H7 (cell line): ENCODE data around the gene ITLN2. TPM values are rescaled to one million over a fixed set of nuclear protein-coding genes. Genes with fewer than 3 reads are reported as not detected.
"Not testable (repeated sequence)": the region's sequence is repeated elsewhere in the genome, so short reads cannot be mapped to it uniquely, and the experiment has no call there.

Experiments
- DNase-seq: peaks from one replicate; pipeline ENCODE4 v3.0.0; 2012
- H3K27me3 ChIP-seq: 2 replicates; pipeline ENCODE4 v1.6.0; 2011; ENCODE audit warnings: mild to moderate bottlenecking, low read length; ENCODE audit not compliant: control insufficient read depth, insufficient read depth
- H3K36me3 ChIP-seq: replicated peaks from 2 replicates; pipeline ENCODE4 v1.5.1; 2011; ENCODE audit warnings: low read length; ENCODE audit not compliant: control insufficient read depth, insufficient read depth
- H3K4me3 ChIP-seq: 2 replicates; pipeline ENCODE4 v1.5.1; 2011; ENCODE audit warnings: low read depth, mild to moderate bottlenecking, control low read depth, low read length, moderate library complexity; ENCODE audit not compliant: insufficient read depth
- total RNA-seq: library from RNA; depleted of rRNA; stranded (reverse); fragments of >200 nt; shearing (Covaris generic); gene quantifications from 2 replicates; pipeline ENCODE4 v1.2.3, GENCODE V29; 2014; rRNA removed

Gene ITLN2
- total RNA-seq, 1 experiment from 2014 or later: 5.2 TPM

- H3K4me3 ChIP-seq: no peak overlapping the region
- DNase-seq: no peak
Observed at GRCh38 chr1:160904783-160905616, 49.6 kb downstream of the ITLN2 start.

DNA sequence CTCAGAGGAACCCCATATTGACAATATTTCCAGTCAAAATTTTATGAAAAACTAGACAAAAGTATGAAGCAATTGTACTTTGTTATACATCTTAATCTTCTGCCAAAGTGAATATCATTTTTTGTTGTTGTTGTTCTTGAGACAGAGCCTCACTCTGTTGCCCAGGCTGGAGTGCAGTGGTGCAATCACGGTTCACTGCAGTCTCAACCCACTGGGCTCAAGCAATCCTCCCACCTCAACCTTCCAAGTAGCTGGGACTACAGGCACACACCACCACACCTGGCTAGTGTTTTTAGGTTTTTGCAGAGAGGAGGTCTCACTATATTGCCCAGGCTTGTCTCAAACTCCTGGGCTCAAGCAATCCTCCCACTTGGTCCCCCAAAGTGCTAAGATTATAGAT, 52.4 kb downstream of the ITLN2 start:
- H3K4me3 ChIP-seq, H3K36me3 ChIP-seq, DNase-seq, H3K27me3 ChIP-seq: not testable (repeated sequence)

More at GRCh38 chr1:160904783-160905616, 49.6 kb downstream of the ITLN2 start:
- Histone ChIP-seq H3K27me3 (no peaks in the 10 kb centered on the region), H3K36me3 (no peaks in the 10 kb centered on the region)

- DNase-seq: no peak
- Histone ChIP-seq H3K4me3 (no peak overlapping the region), H3K27me3 (no peaks in the 10 kb centered on the region), H3K36me3 (no peaks in the 10 kb centered on the region)
Observed at GRCh38 chr1:160901768-160902167, 52.8 kb downstream of the ITLN2 start.

DNA sequence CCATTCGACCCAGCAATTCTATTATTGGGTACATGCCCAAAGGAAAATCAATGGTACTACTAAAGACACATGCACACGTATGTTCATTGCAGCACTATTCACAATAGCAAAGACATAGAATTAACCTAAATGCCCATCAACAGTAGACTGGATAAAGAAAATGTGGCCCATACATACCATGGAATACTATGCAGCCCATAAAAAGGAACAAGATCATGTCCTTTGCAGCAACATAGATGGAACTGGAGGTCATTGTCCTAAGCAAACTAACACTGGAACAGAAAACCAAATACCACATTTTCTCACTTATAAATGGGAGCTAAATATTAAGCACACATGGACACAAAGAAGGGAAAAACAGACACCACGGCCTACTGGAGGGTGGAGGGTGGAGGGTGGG, 53.9 kb downstream of the ITLN2 start:
- not testable (repeated sequence) for H3K27me3 ChIP-seq, DNase-seq, H3K4me3 ChIP-seq, H3K36me3 ChIP-seq

Other genes starting within 250 kb of the ITLN2 start
- gene CD48, start 243.0 kb downstream of the ITLN2 start, total RNA-seq: 0.74 and 2.2 TPM in 2 replicates
- 0.24 TPM in 1 of 2 replicates, not detected in the other for gene SLAMF7, start 215.6 kb downstream of the ITLN2 start, total RNA-seq
- gene LY9, start 158.6 kb downstream of the ITLN2 start, total RNA-seq: 0.24 TPM in 1 of 2 replicates, not detected in the other
- gene CD244, start 91.9 kb downstream of the ITLN2 start, total RNA-seq: not detected in 2 replicates
- not detected in 2 replicates for gene ITLN1, start 69.6 kb downstream of the ITLN2 start, total RNA-seq
- gene F11R, start 66.3 kb upstream of the ITLN2 start, total RNA-seq: 211 and 255 TPM in 2 replicates
- 91.3 and 114 TPM in 2 replicates for gene TSTD1, start 84.2 kb upstream of the ITLN2 start, total RNA-seq
- gene USF1, start 91.2 kb upstream of the ITLN2 start, total RNA-seq: 169 and 176 TPM in 2 replicates
- gene ARHGAP30, start 115.1 kb upstream of the ITLN2 start, total RNA-seq: 0.11 TPM in 1 of 2 replicates, not detected in the other
- not detected in 2 replicates for gene NECTIN4, start 134.7 kb upstream of the ITLN2 start, total RNA-seq
- gene KLHDC9, start 143.6 kb upstream of the ITLN2 start, total RNA-seq: 21.9 and 23.2 TPM in 2 replicates
- gene PFDN2, start 163.2 kb upstream of the ITLN2 start, total RNA-seq: 46.8 and 60.6 TPM in 2 replicates
- 75.9 and 81.5 TPM in 2 replicates for gene NIT1, start 163.3 kb upstream of the ITLN2 start, total RNA-seq
- gene DEDD, start 177.9 kb upstream of the ITLN2 start, total RNA-seq: 52.8 and 63.6 TPM in 2 replicates
- gene UFC1, start 199.2 kb upstream of the ITLN2 start, total RNA-seq: 81.9 and 86.1 TPM in 2 replicates
- 10.7 and 12.0 TPM in 2 replicates for gene USP21, start 204.7 kb upstream of the ITLN2 start, total RNA-seq
- 57.3 and 64.7 TPM in 2 replicates for gene PPOX, start 211.6 kb upstream of the ITLN2 start, total RNA-seq
- gene B4GALT3, start 222.7 kb upstream of the ITLN2 start, total RNA-seq: 105 and 106 TPM in 2 replicates
- 9.0 and 11.7 TPM in 2 replicates for gene ADAMTS4, start 244.2 kb upstream of the ITLN2 start, total RNA-seq
- gene NDUFS2, start 247.6 kb upstream of the ITLN2 start, total RNA-seq: 278 and 312 TPM in 2 replicates